CD4-positive, alpha-beta T cell treated with Interleukin-15 for 4 hours (primary cell): ENCODE results near the gene UBE2U.
"Not testable (repeated sequence)": the region's sequence is repeated elsewhere in the genome, so short reads cannot be mapped to it uniquely, and the experiment has no call there.

ENCODE experiments used
- DNase-seq: peaks from one replicate; pipeline ENCODE4 v3.0.0-alpha.2; 2020; ENCODE audit warnings: low spot score

Gene UBE2U

DNA sequence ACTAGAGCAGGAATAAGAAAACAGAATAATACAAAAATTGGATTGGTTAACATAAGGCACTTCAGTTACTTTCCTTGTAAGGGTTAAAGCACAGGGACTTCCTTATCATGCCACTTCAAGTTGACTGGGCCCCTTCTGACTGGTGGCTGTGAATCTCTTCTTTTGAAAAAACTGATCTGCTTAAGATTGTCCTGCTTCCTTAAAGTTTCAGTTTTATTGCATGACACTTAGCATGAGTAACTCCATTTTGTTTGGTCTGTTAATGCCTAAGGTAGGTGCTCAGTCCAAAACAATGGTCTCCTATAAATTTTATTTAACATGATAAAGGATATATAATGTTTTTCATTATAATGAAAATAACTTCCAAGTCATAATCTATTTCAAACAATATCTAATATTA lies 37.6 kb downstream of the UBE2U start:
- no peak for DNase-seq

DNA sequence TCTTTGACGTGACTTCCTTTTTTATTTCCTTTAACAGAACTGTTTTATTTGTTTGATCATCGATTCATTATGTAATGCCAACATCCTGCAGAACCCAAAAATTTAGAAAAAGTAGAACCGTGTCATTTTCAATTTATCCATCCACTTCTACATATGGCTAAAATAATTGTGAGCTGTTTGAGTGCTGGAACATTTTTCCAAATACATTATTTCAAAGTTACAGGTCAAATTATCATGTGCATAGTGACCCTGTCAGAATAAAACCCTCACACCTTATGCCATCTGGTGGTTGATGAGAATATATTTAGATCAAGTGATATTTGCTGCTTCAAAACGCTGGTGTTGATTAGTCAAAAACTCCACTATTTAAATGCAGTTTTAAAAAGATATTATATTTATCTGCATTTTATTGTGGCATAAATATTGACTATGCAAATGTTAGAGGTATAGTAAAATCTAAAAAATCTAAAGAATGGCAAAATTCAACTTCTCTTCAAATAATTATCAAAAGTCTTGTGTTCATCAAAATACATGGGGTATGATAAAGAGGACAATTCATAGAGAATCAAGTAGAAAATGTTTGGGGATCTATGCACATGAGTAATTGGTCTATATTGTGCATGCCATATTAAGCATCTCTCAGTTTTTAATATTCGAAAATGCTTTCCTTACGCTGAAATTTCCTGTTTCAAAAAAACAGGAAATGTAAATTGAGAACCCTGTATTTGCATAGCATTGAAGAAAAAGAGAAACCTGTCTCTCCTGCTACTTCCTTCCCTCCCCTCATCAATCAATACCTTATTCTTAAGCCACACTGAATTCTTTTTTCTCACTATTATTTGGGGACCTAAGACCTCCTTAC lies 39.7 kb downstream of the UBE2U start:
- DNase-seq, result no peak

DNA sequence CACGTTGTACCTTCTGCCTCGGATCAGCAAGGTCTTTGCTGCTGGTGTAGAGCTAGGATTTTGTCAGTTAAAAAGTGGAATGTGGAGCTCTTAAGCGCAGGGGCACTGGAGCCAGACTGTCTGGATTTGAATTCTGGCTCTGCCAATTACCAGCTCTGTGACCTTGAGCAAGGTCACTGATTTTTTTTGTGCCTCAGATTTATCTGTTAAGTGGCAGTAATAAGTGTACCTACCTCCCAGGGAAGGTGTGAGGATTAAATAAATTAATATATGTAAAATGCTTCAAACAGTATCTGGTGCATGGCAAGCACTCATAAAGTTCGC lies 40.3 kb downstream of the UBE2U start:
- no peak for DNase-seq

DNA sequence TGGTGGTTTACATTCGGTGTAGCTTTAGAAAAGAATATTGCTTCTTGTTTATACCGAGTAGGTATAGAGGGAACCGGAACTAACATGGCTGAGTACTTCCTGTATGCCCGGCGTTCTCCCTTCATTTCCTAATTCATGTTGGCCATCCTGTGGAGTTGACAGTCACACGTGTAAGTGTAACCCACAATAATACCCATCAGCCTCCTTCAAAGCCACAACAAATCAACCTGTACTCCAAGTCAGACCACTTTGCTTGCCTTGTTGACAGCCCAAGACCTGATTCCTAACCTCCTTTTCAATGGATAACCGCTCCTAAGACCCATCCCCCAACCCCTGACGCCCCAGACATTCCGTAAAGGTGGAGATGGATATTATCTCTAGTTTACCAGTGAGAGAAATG lies 42.1 kb downstream of the UBE2U start:
- no peak for DNase-seq

GRCh38 chr1:64246294-64246917 lies 43.0 kb downstream of the UBE2U start:
- peak; percentile 26 for DNase-seq

GRCh38 chr1:64248065-64248464 lies 44.6 kb downstream of the UBE2U start:
- no peak for DNase-seq

DNA sequence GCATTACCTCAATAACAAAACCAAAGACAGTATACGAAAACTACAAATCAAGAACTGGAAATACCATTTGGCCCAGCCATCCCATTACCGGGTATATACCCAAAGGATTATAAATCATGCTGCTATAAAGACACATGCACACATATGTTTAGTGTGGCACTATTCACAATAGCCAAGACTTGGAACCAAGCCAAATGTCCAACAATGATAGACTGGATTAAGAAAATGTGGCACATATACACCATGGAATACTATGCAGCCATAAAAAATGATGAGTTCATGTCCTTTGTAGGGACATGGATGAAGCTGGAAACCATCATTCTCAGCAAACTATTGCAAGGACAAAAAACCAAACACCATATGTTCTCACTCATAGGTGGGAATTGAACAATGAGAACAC lies 47.0 kb downstream of the UBE2U start:
- not testable (repeated sequence) for DNase-seq

DNA sequence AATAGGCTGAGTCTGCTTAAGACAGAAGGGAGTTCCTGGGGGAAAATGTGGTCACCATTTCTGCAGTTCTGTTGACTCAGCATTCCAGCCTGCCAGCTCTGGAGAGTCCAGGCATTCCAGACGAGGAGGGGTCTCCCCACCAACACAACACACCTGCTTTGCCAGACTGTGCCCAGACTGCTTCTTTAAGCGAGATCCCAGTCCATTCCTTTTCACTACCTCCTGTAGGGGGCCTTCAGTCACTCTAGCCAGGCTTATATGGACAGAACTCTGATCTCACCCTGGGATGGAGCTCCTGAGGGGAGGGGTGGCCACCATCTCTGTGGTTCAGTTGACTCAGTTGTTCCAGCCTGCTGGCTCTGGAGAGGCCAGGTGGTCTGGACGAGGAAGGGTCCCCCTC lies 48.5 kb downstream of the UBE2U start:
- no peak for DNase-seq

GRCh38 chr1:64257233-64257632 lies 53.8 kb downstream of the UBE2U start:
- DNase-seq, result not testable (repeated sequence)

- DNase-seq, result not testable (repeated sequence)
Observed at GRCh38 chr1:64258444-64258843, 55.0 kb downstream of the UBE2U start.

DNA sequence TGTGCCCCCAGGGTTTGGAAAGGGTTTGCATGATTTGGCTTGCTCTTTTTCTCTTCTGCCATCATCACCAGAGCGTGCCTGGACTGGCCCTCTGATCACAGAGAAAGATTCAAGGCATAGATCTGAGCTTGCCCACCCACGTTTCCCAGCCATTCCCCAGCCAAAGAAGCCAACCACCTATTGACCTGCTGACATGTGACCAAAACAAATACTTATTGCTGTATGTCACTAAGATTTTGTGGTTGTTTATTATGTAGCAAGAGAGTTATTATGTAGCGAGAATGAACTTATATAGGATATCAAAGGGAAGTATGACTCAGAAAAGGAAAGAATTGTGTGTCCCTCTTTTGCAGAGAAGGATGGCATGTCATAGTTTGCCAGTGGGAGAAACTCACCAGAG lies 59.9 kb downstream of the UBE2U start:
- no peak for DNase-seq

- DNase-seq, result no peak
Observed at GRCh38 chr1:64263856-64264255, 60.4 kb downstream of the UBE2U start.

- no peak for DNase-seq
Observed at GRCh38 chr1:64265141-64265540, 61.7 kb downstream of the UBE2U start.

GRCh38 chr1:64266991-64267390 lies 63.6 kb downstream of the UBE2U start:
- no peak for DNase-seq

- peak; percentile 51 for DNase-seq
Observed at GRCh38 chr1:64268653-64269557, 65.5 kb downstream of the UBE2U start.

GRCh38 chr1:64269558-64269884 lies 66.1 kb downstream of the UBE2U start:
- no peak for DNase-seq

DNA sequence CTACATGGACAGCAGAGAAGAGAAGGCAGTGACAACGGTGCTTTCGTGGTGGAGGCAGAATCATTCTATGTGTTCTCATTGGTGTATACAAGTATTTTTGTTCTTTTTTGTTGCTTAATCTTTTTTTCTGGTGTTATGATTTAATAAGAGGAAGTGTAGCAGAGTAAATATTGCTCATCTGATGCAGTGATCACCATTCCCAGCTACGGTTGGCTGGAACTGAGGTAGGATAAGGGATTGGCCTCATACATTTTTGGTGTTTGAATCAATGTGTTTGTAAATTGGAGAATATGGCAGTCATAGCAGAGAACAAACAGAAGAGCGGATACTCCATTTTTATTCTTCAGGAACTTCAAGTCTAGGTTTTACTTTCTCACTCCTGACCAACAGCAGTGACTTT lies 76.6 kb downstream of the UBE2U start:
- DNase-seq, result no peak

DNA sequence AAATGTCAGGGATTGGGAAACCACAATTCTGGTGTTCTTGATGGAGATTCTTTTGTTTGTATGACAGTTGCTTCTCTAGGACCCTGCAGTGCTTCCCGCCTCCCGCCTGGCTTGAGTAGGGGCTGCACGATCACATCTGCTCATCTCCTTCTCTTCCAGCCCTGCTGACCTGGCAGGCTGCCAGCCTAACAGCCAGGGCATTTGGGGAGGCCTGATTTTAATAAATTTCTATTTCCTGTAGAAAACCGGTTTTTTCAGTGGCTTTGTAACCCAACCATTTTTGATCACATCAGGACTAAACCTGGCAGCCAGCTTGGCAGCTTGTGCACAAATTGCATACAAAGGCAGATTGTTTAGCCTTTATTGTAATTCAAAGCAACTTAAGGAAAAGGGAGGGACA lies 78.9 kb downstream of the UBE2U start:
- DNase-seq, result no peak

- no peak for DNase-seq
Observed at GRCh38 chr1:64287071-64287470, 83.6 kb downstream of the UBE2U start.

DNA sequence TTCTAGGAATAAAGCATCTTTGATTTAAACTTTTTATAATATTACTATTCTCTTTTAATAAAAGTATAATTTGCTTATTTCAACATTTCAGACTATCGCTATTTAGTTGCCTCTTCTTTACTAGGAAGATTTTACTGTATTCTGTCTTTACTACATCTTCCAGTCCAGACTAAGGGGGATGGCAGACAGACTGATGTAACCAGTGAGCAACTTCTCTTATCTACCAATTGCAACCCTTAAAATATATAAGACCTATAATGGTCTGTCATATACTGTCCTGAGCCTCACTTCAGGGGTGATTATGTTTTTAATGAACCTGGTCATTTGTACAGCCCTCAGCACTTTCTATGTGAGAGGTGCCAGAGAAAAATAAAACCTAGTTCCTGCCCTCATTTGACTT lies 87.0 kb downstream of the UBE2U start:
- DNase-seq, result no peak

- DNase-seq, result no peak
Observed at GRCh38 chr1:64291931-64292330, 88.5 kb downstream of the UBE2U start.

GRCh38 chr1:64292399-64292798 lies 89.0 kb downstream of the UBE2U start:
- no peak for DNase-seq

GRCh38 chr1:64293820-64294219 lies 90.4 kb downstream of the UBE2U start:
- no peak for DNase-seq
